Keratinocyte (primary cell): ENCODE results near the gene TOX4. TPM values are rescaled to one million over a fixed set of nuclear protein-coding genes. Genes with fewer than 3 reads are reported as not detected.
"Not testable (repeated sequence)": the region's sequence is repeated elsewhere in the genome, so short reads cannot be mapped to it uniquely, and the experiment has no call there.

Source experiments
- DNase-seq: peaks from one replicate; pipeline ENCODE4 v3.0.0-alpha.2; 2011; ENCODE audit warnings: low read depth, missing footprints, low spot score
- FAIRE-seq: peaks from 2 replicates; lab custom pipeline; 2011; peaks lifted over from hg19 to GRCh38; lab: Jason Lieb, UNC
- H2AFZ ChIP-seq: 2 replicates; pipeline ENCODE4 v1.6.0; 2012; ENCODE audit warnings: low read length, control low read depth, inconsistent platforms; ENCODE audit not compliant: control insufficient read depth
- H3K27ac ChIP-seq: 2 replicates; pipeline ENCODE4 v1.5.1; 2011; ENCODE audit warnings: low read length; ENCODE audit not compliant: control insufficient read depth, insufficient read depth
- H3K27me3 ChIP-seq: 3 replicates; pipeline ENCODE4 v1.6.0; 2011; ENCODE audit warnings: low read length; ENCODE audit not compliant: control insufficient read depth, insufficient read depth; ENCODE audit errors: extremely low read depth
- H3K36me3 ChIP-seq, 2 experiments: 2 replicates in 1 of 2; 3 replicates in 1 of 2; pipeline ENCODE4 v1.5.1; 2011; ENCODE audit warnings: low read length in 2 of 2, mild to moderate bottlenecking in 1 of 2; ENCODE audit not compliant: control insufficient read depth in 2 of 2, insufficient read depth in 2 of 2; ENCODE audit errors: extremely low read depth in 1 of 2
- H3K4me1 ChIP-seq: 3 replicates; pipeline ENCODE4 v1.5.1; 2011; ENCODE audit warnings: low read length; ENCODE audit not compliant: control insufficient read depth, insufficient read depth; ENCODE audit errors: extremely low read depth
- H3K4me2 ChIP-seq: 3 replicates; pipeline ENCODE4 v1.6.0; 2011; ENCODE audit warnings: low read depth, low read length; ENCODE audit not compliant: control insufficient read depth, insufficient read depth; ENCODE audit errors: extremely low read depth
- H3K4me3 ChIP-seq, 3 experiments: fragments of 200-600 bp in 1 of 3; sonication (generic) in 1 of 3; 2 replicates in 2 of 3; 3 replicates in 1 of 3; pipeline ENCODE4 v1.5.1; 2011 to 2016; ENCODE audit warnings: low read length in 3 of 3, mild to moderate bottlenecking in 3 of 3, control low read depth in 2 of 3, inconsistent platforms in 1 of 3, low read depth in 1 of 3, mixed read lengths in 1 of 3, mixed run types in 1 of 3, moderate library complexity in 1 of 3; ENCODE audit not compliant: control insufficient read depth in 2 of 3, insufficient read depth in 2 of 3; ENCODE audit errors: extremely low read depth in 1 of 3
- H3K79me2 ChIP-seq: 2 replicates; pipeline ENCODE4 v1.6.0; 2012; ENCODE audit warnings: low read length; ENCODE audit not compliant: control insufficient read depth, insufficient read depth
- H3K9ac ChIP-seq: 3 replicates; pipeline ENCODE4 v1.6.0; 2011; ENCODE audit warnings: low read length; ENCODE audit not compliant: control insufficient read depth, insufficient read depth; ENCODE audit errors: extremely low read depth
- H3K9me1 ChIP-seq: 3 replicates; pipeline ENCODE4 v1.6.0; 2011; ENCODE audit warnings: low read length; ENCODE audit not compliant: control insufficient read depth, insufficient read depth; ENCODE audit errors: extremely low read depth
- H3K9me3 ChIP-seq: 2 replicates; pipeline ENCODE4 v1.5.1; 2012; ENCODE audit warnings: low read depth, low read length; ENCODE audit not compliant: control insufficient read depth
- H4K20me1 ChIP-seq: 3 replicates; pipeline ENCODE4 v1.6.0; 2011; ENCODE audit warnings: low read length; ENCODE audit not compliant: control insufficient read depth, insufficient read depth; ENCODE audit errors: extremely low read depth
- CTCF ChIP-seq, 3 experiments: IDR thresholded peaks in 1 of 3; conservative IDR thresholded peaks in 1 of 3; optimal IDR thresholded peaks in 1 of 3; 2 replicates in 2 of 3; 3 replicates in 1 of 3; pipeline versions ENCODE3 to v1.5.1; 2011; ENCODE audit warnings: low read length in 3 of 3, mild to moderate bottlenecking in 3 of 3, moderate library complexity in 2 of 3, control low read depth in 1 of 3, inconsistent platforms in 1 of 3; ENCODE audit not compliant: insufficient read depth in 2 of 3; ENCODE audit errors: extremely low read depth in 1 of 3
- EZH2 ChIP-seq: IDR thresholded peaks from one replicate; pipeline ENCODE4 v1.6.1; 2012; ENCODE audit warnings: inconsistent platforms, mild to moderate bottlenecking, low read length, moderate library complexity
- dilution Hi-C: fragments of 300-500 bp; cut with MboI; formaldehyde crosslinking; loops from one replicate; pipeline ENCODE4 v1.7.0; 2020; ENCODE audit warnings: low sequenced_read_pairs; ENCODE audit not compliant: extremely low pct_ligation_motif_present
- polyA plus RNA-seq, 5 experiments: library from polyadenylated mRNA; depleted of rRNA in 3 of 5; stranded (reverse) in 3 of 5; stranded (forward) in 1 of 5; unstranded in 1 of 5; fragments of >200 nt; gene quantifications; 1 replicate in 1 of 5; 2 replicates in 3 of 5; 3 replicates in 1 of 5; pipeline versions ENCODE4 v1.2.1 to v1.2.3, GENCODE V29; 2011 to 2012; ENCODE audit warnings: missing spikeins in 2 of 5, low read depth in 1 of 5, low replicate concordance in 1 of 5

TOX4 gene
- polyA plus RNA-seq, 1 donor (not counting 4 experiments of a cell fraction or from before 2014, with no cell fraction given) = 85.4 TPM

- H3K9me3 ChIP-seq = no peaks in the 10 kb centered on the region
- H3K36me3 ChIP-seq = no peaks in the 10 kb centered on the region
- no peak overlapping the region for H3K9ac ChIP-seq
- H3K4me1 ChIP-seq = no peaks in the 10 kb centered on the region
- H3K79me2 ChIP-seq = no peaks in the 10 kb centered on the region
- no peak overlapping the region for H2AFZ ChIP-seq
- no peak for FAIRE-seq
- H3K4me2 ChIP-seq = no peak overlapping the region
- no peak overlapping the region for H3K4me3 ChIP-seq
- TF ChIP-seq EZH2 (no peak), CTCF (optimal IDR thresholded peaks at IDR 0.05 in 1 of 3, IDR thresholded peaks at IDR 0.05 in 1 of 3, conservative IDR thresholded peaks at IDR 0.05 in 1 of 3; ENCODE audit: extremely low read depth in 1 of 3, insufficient read depth in 2 of 3, low read length in 3 of 3) (no peak)
- dilution Hi-C loops = no loop called here
- H3K27me3 ChIP-seq = peaks cover 3% of the 10 kb centered on the region
- H4K20me1 ChIP-seq = no peaks in the 10 kb centered on the region
- H3K27ac ChIP-seq = no peak overlapping the region
- no peaks in the 10 kb centered on the region for H3K9me1 ChIP-seq
- DNase-seq = no peak
These were observed 66.5 kb downstream of the TOX4 start for GRCh38 chr14:21543521-21543960.

- no peaks in the 10 kb centered on the region for H4K20me1 ChIP-seq
- no peak overlapping the region for H3K4me3 ChIP-seq
- DNase-seq (no peak), FAIRE-seq (no peak)
- no peak overlapping the region for H2AFZ ChIP-seq
- peaks cover 3% of the 10 kb centered on the region for H3K27me3 ChIP-seq
- no peaks in the 10 kb centered on the region for H3K9me1 ChIP-seq
- H3K36me3 ChIP-seq = no peaks in the 10 kb centered on the region
- dilution Hi-C loops = no loop called here
- no peak overlapping the region for H3K27ac ChIP-seq
- TF ChIP-seq EZH2 = no peak
- TF ChIP-seq CTCF (optimal IDR thresholded peaks at IDR 0.05 in 1 of 3, IDR thresholded peaks at IDR 0.05 in 1 of 3, conservative IDR thresholded peaks at IDR 0.05 in 1 of 3; ENCODE audit: extremely low read depth in 1 of 3, insufficient read depth in 2 of 3, low read length in 3 of 3) = no peak
- H3K9ac ChIP-seq = no peak overlapping the region
- no peaks in the 10 kb centered on the region for H3K4me1 ChIP-seq
- H3K9me3 ChIP-seq = no peaks in the 10 kb centered on the region
- H3K79me2 ChIP-seq = no peaks in the 10 kb centered on the region
- H3K4me2 ChIP-seq = no peak overlapping the region
These were observed 67.0 kb downstream of the TOX4 start for GRCh38 chr14:21543963-21544362.

GRCh38 chr14:21544588-21544987 is 67.6 kb downstream of the TOX4 start:
- H2AFZ ChIP-seq, DNase-seq, H3K9ac ChIP-seq, H3K4me1 ChIP-seq, H4K20me1 ChIP-seq, H3K79me2 ChIP-seq, FAIRE-seq, H3K9me3 ChIP-seq, H3K27me3 ChIP-seq, H3K4me3 ChIP-seq, H3K4me2 ChIP-seq, H3K9me1 ChIP-seq, H3K27ac ChIP-seq, H3K36me3 ChIP-seq, dilution Hi-C loops: not testable (repeated sequence)
